ENCODE results near the gene B3GLCT.

The B3GLCT gene

GRCh38 chr13:31219909-31220598, 20.3 kb downstream of the B3GLCT start:
- no peaks in the 10 kb centered on the region for H3K27me3 ChIP-seq (ENCODE audit: control insufficient read depth, insufficient read depth, low read length, poor library complexity, severe bottlenecking)
- 91 to 94% methylated on average over 4 of the region's 4 CpGs for WGBS, 2 experiments
- no peaks in the 10 kb centered on the region for H3K9me3 ChIP-seq (ENCODE audit: control insufficient read depth, low read length)
- H3K36me3 ChIP-seq (ENCODE audit: control insufficient read depth, insufficient read depth, low read length) = no peaks in the 10 kb centered on the region
- H3K4me3 ChIP-seq (ENCODE audit: insufficient read depth, low read depth, low read length) = no peak overlapping the region
- no peak overlapping the region for H3K27ac ChIP-seq (ENCODE audit: insufficient read depth, low read depth, low read length, poor library complexity, severe bottlenecking)
- no peaks in the 10 kb centered on the region for H3K4me1 ChIP-seq (ENCODE audit: control insufficient read depth, insufficient read depth, low read length)

GRCh38 chr13:31221057-31221456, 21.3 kb downstream of the B3GLCT start:
- no peak overlapping the region for H3K4me3 ChIP-seq (ENCODE audit: insufficient read depth, low read depth, low read length)
- H3K27me3 ChIP-seq (ENCODE audit: control insufficient read depth, insufficient read depth, low read length, poor library complexity, severe bottlenecking) = no peaks in the 10 kb centered on the region
- WGBS, 2 experiments = 90 to 96% methylated on average over 3 of the region's 3 CpGs
- no peaks in the 10 kb centered on the region for H3K36me3 ChIP-seq (ENCODE audit: control insufficient read depth, insufficient read depth, low read length)
- no peak overlapping the region for H3K27ac ChIP-seq (ENCODE audit: insufficient read depth, low read depth, low read length, poor library complexity, severe bottlenecking)
- peaks cover 4% of the 10 kb centered on the region for H3K4me1 ChIP-seq (ENCODE audit: control insufficient read depth, insufficient read depth, low read length)
- H3K9me3 ChIP-seq (ENCODE audit: control insufficient read depth, low read length) = no peaks in the 10 kb centered on the region

GRCh38 chr13:31223215-31223614, 23.4 kb downstream of the B3GLCT start:
- no peaks in the 10 kb centered on the region for H3K9me3 ChIP-seq (ENCODE audit: control insufficient read depth, low read length)
- no peak overlapping the region for H3K4me3 ChIP-seq (ENCODE audit: insufficient read depth, low read depth, low read length)
- no peaks in the 10 kb centered on the region for H3K27me3 ChIP-seq (ENCODE audit: control insufficient read depth, insufficient read depth, low read length, poor library complexity, severe bottlenecking)
- H3K27ac ChIP-seq (ENCODE audit: insufficient read depth, low read depth, low read length, poor library complexity, severe bottlenecking) = no peak overlapping the region
- no peaks in the 10 kb centered on the region for H3K36me3 ChIP-seq (ENCODE audit: control insufficient read depth, insufficient read depth, low read length)
- 90 to 91% methylated on average over 7 of the region's 7 CpGs for WGBS, 2 experiments
- H3K4me1 ChIP-seq (ENCODE audit: control insufficient read depth, insufficient read depth, low read length) = peaks cover 6% of the 10 kb centered on the region

GRCh38 chr13:31223640-31224039, 23.9 kb downstream of the B3GLCT start:
- Histone ChIP-seq H3K36me3 (ENCODE audit: control insufficient read depth, insufficient read depth, low read length) (no peaks in the 10 kb centered on the region), H3K4me3 (ENCODE audit: insufficient read depth, low read depth, low read length) (no peak overlapping the region), H3K27ac (ENCODE audit: insufficient read depth, low read depth, low read length, poor library complexity, severe bottlenecking) (no peak overlapping the region), H3K4me1 (ENCODE audit: control insufficient read depth, insufficient read depth, low read length) (peaks cover 6% of the 10 kb centered on the region), H3K27me3 (ENCODE audit: control insufficient read depth, insufficient read depth, low read length, poor library complexity, severe bottlenecking) (no peaks in the 10 kb centered on the region), H3K9me3 (ENCODE audit: control insufficient read depth, low read length) (no peaks in the 10 kb centered on the region)
- 93 to 95% methylated on average over 2 of the region's 2 CpGs for WGBS, 2 experiments

- peaks cover 6% of the 10 kb centered on the region for H3K4me1 ChIP-seq (ENCODE audit: control insufficient read depth, insufficient read depth, low read length)
- H3K27me3 ChIP-seq (ENCODE audit: control insufficient read depth, insufficient read depth, low read length, poor library complexity, severe bottlenecking) = no peaks in the 10 kb centered on the region
- no peak overlapping the region for H3K4me3 ChIP-seq (ENCODE audit: insufficient read depth, low read depth, low read length)
- H3K9me3 ChIP-seq (ENCODE audit: control insufficient read depth, low read length) = no peaks in the 10 kb centered on the region
- no peak overlapping the region for H3K27ac ChIP-seq (ENCODE audit: insufficient read depth, low read depth, low read length, poor library complexity, severe bottlenecking)
- no peaks in the 10 kb centered on the region for H3K36me3 ChIP-seq (ENCODE audit: control insufficient read depth, insufficient read depth, low read length)
- 88 to 90% methylated on average over 5 of the region's 5 CpGs for WGBS, 2 experiments
Measured at GRCh38 chr13:31224174-31224669, 24.4 kb downstream of the B3GLCT start.

GRCh38 chr13:31224963-31225559, 25.3 kb downstream of the B3GLCT start:
- Histone ChIP-seq H3K27me3 (ENCODE audit: control insufficient read depth, insufficient read depth, low read length, poor library complexity, severe bottlenecking) (no peaks in the 10 kb centered on the region), H3K4me3 (ENCODE audit: insufficient read depth, low read depth, low read length) (no peak overlapping the region), H3K9me3 (ENCODE audit: control insufficient read depth, low read length) (no peaks in the 10 kb centered on the region), H3K27ac (ENCODE audit: insufficient read depth, low read depth, low read length, poor library complexity, severe bottlenecking) (no peak overlapping the region), H3K36me3 (ENCODE audit: control insufficient read depth, insufficient read depth, low read length) (no peaks in the 10 kb centered on the region), H3K4me1 (ENCODE audit: control insufficient read depth, insufficient read depth, low read length) (peaks cover 6% of the 10 kb centered on the region)
- WGBS, 2 experiments = 63 to 77% methylated on average over 2 of the region's 2 CpGs

- 49 to 53% methylated on average over 9 of the region's 9 CpGs for WGBS, 2 experiments
- Histone ChIP-seq H3K36me3 (ENCODE audit: control insufficient read depth, insufficient read depth, low read length) (no peaks in the 10 kb centered on the region), H3K4me3 (ENCODE audit: insufficient read depth, low read depth, low read length) (no peak overlapping the region), H3K9me3 (ENCODE audit: control insufficient read depth, low read length) (no peaks in the 10 kb centered on the region), H3K27me3 (ENCODE audit: control insufficient read depth, insufficient read depth, low read length, poor library complexity, severe bottlenecking) (no peaks in the 10 kb centered on the region), H3K27ac (ENCODE audit: insufficient read depth, low read depth, low read length, poor library complexity, severe bottlenecking) (no peak overlapping the region), H3K4me1 (ENCODE audit: control insufficient read depth, insufficient read depth, low read length) (peaks cover 6% of the 10 kb centered on the region)
Measured at GRCh38 chr13:31225998-31226675, 26.4 kb downstream of the B3GLCT start.

- Histone ChIP-seq H3K4me3 (ENCODE audit: insufficient read depth, low read depth, low read length) (no peak overlapping the region), H3K27me3 (ENCODE audit: control insufficient read depth, insufficient read depth, low read length, poor library complexity, severe bottlenecking) (no peaks in the 10 kb centered on the region), H3K27ac (ENCODE audit: insufficient read depth, low read depth, low read length, poor library complexity, severe bottlenecking) (no peak overlapping the region)
Measured at GRCh38 chr13:31227063-31227462, 27.3 kb downstream of the B3GLCT start.

GRCh38 chr13:31227870-31228269, 28.1 kb downstream of the B3GLCT start:
- Histone ChIP-seq H3K27me3 (ENCODE audit: control insufficient read depth, insufficient read depth, low read length, poor library complexity, severe bottlenecking) (no peaks in the 10 kb centered on the region), H3K4me1 (ENCODE audit: control insufficient read depth, insufficient read depth, low read length) (peaks cover 6% of the 10 kb centered on the region), H3K27ac (ENCODE audit: insufficient read depth, low read depth, low read length, poor library complexity, severe bottlenecking) (no peak overlapping the region), H3K4me3 (ENCODE audit: insufficient read depth, low read depth, low read length) (no peak overlapping the region), H3K9me3 (ENCODE audit: control insufficient read depth, low read length) (no peaks in the 10 kb centered on the region), H3K36me3 (ENCODE audit: control insufficient read depth, insufficient read depth, low read length) (no peaks in the 10 kb centered on the region)
- WGBS, 2 experiments = 84 to 85% methylated on average over 8 of the region's 8 CpGs

More at GRCh38 chr13:31227063-31227462, 27.3 kb downstream of the B3GLCT start:
- Histone ChIP-seq H3K9me3 (ENCODE audit: control insufficient read depth, low read length) (no peaks in the 10 kb centered on the region), H3K4me1 (ENCODE audit: control insufficient read depth, insufficient read depth, low read length) (peaks cover 6% of the 10 kb centered on the region), H3K36me3 (ENCODE audit: control insufficient read depth, insufficient read depth, low read length) (no peaks in the 10 kb centered on the region)

- Histone ChIP-seq H3K4me1 (ENCODE audit: control insufficient read depth, insufficient read depth, low read length) (no peaks in the 10 kb centered on the region), H3K4me3 (ENCODE audit: insufficient read depth, low read depth, low read length) (no peak overlapping the region), H3K9me3 (ENCODE audit: control insufficient read depth, low read length) (no peaks in the 10 kb centered on the region), H3K27ac (ENCODE audit: insufficient read depth, low read depth, low read length, poor library complexity, severe bottlenecking) (no peak overlapping the region), H3K36me3 (ENCODE audit: control insufficient read depth, insufficient read depth, low read length) (no peaks in the 10 kb centered on the region), H3K27me3 (ENCODE audit: control insufficient read depth, insufficient read depth, low read length, poor library complexity, severe bottlenecking) (no peaks in the 10 kb centered on the region)
- 81 to 85% methylated on average over 6 of the region's 6 CpGs for WGBS, 2 experiments
Measured at GRCh38 chr13:31234729-31235128, 35.0 kb downstream of the B3GLCT start.

All from ectodermal cell (in vitro differentiated cells).